G401.6 (cell line): ENCODE data around the gene FBXL17.
"Not testable (repeated sequence)": the region's sequence is repeated elsewhere in the genome, so short reads cannot be mapped to it uniquely, and the experiment has no call there.

Source experiments
- FAIRE-seq: peaks from 2 replicates; lab custom pipeline; 2012; peaks lifted over from hg19 to GRCh38; lab: Jason Lieb, UNC

The FBXL17 gene

GRCh38 chr5:108381954-108382783 lies at the start of gene FBXL17:
TSS of gene FBXL17 (minus strand) at chr5:108382098.
- FAIRE-seq, result peak; percentile 83

GRCh38 chr5:108430931-108431608 lies 49.2 kb upstream of the FBXL17 start:
- no peak for FAIRE-seq

GRCh38 chr5:108421713-108422112 lies 39.8 kb upstream of the FBXL17 start:
- FAIRE-seq, result no peak

- FAIRE-seq, result no peak
Measured at GRCh38 chr5:108420755-108421154, 38.9 kb upstream of the FBXL17 start.

- FAIRE-seq, result no peak
Measured at GRCh38 chr5:108420158-108420557, 38.3 kb upstream of the FBXL17 start.

GRCh38 chr5:108418197-108418596 lies 36.3 kb upstream of the FBXL17 start:
- no peak for FAIRE-seq

- no peak for FAIRE-seq
Measured at GRCh38 chr5:108417166-108417670, 35.3 kb upstream of the FBXL17 start.

GRCh38 chr5:108415726-108416125 lies 33.8 kb upstream of the FBXL17 start:
- FAIRE-seq, result peak; percentile 69

GRCh38 chr5:108409786-108410185 lies 27.9 kb upstream of the FBXL17 start:
- FAIRE-seq, result no peak

GRCh38 chr5:108405201-108405600 lies 23.3 kb upstream of the FBXL17 start:
- FAIRE-seq, result not testable (repeated sequence)

GRCh38 chr5:108398964-108399363 lies 17.1 kb upstream of the FBXL17 start:
- FAIRE-seq, result no peak

GRCh38 chr5:108396837-108397236 lies 14.9 kb upstream of the FBXL17 start:
- not testable (repeated sequence) for FAIRE-seq

- FAIRE-seq, result no peak
Measured at GRCh38 chr5:108387758-108388157, 5.9 kb upstream of the FBXL17 start.

GRCh38 chr5:108386345-108387061 lies 4.6 kb upstream of the FBXL17 start:
- FAIRE-seq, result no peak

- FAIRE-seq, result no peak
Measured at GRCh38 chr5:108384741-108385140, 2.8 kb upstream of the FBXL17 start.

GRCh38 chr5:108382784-108383330 lies 959 bp upstream of the FBXL17 start:
- no peak for FAIRE-seq

GRCh38 chr5:108381350-108381953 lies 446 bp downstream of the FBXL17 start:
- FAIRE-seq, result no peak

- FAIRE-seq, result no peak
Measured at GRCh38 chr5:108380531-108381349, 1.2 kb downstream of the FBXL17 start.

- no peak for FAIRE-seq
Measured at GRCh38 chr5:108379722-108380530, 2.0 kb downstream of the FBXL17 start.

- FAIRE-seq, result no peak
Measured at GRCh38 chr5:108375768-108376167, 6.1 kb downstream of the FBXL17 start.
